HL-60 (cell line): Measurements from ENCODE around the gene CALN1.
"Not testable (repeated sequence)": the region's sequence is repeated elsewhere in the genome, so short reads cannot be mapped to it uniquely, and the experiment has no call there.

ENCODE experiments used
- DNase-seq, 2 experiments: peaks; one replicate each; pipeline ENCODE4 v3.0.0-alpha.2; 2010 to 2020; ENCODE audit warnings: low read depth in 1 of 2, low spot score in 1 of 2
- H3K27ac ChIP-seq: fragments of 250-450 bp; sonication (Bioruptor Pico); replicated peaks from 2 replicates; pipeline ENCODE4 v1.5.1; 2020; ENCODE audit warnings: mild to moderate bottlenecking, moderate library complexity
- H3K27me3 ChIP-seq: fragments of 250-450 bp; sonication (Bioruptor Pico); 2 replicates; pipeline ENCODE4 v1.5.1; 2021; ENCODE audit warnings: mild to moderate bottlenecking, moderate library complexity; ENCODE audit not compliant: insufficient read depth, poor library complexity, severe bottlenecking
- H3K4me3 ChIP-seq: replicated peaks from 2 replicates; pipeline ENCODE4 v1.5.1; 2011; ENCODE audit warnings: mild to moderate bottlenecking, control low read depth, low read length; ENCODE audit not compliant: insufficient read depth
- CTCF ChIP-seq: IDR thresholded peaks from one replicate; pipeline ENCODE4 v1.5.1; 2011; ENCODE audit warnings: low read length, control low read depth, inconsistent platforms; ENCODE audit not compliant: insufficient read depth
- GABPA ChIP-seq: IDR thresholded peaks from 2 replicates; pipeline ENCODE4 v1.6.1; 2012; ENCODE audit warnings: low read depth
- POLR2AphosphoS5 ChIP-seq: IDR thresholded peaks from 2 replicates; pipeline ENCODE4 v1.6.1; 2012; ENCODE audit warnings: low read depth
- REST ChIP-seq: IDR thresholded peaks from 2 replicates; pipeline ENCODE4 v1.6.1; 2012; ENCODE audit warnings: low read depth; ENCODE audit not compliant: insufficient replicate concordance
- SPI1 ChIP-seq: IDR thresholded peaks from 2 replicates; pipeline ENCODE4 v1.6.1; 2012; ENCODE audit warnings: low read depth, mild to moderate bottlenecking, borderline replicate concordance

CALN1 gene

GRCh38 chr7:72345208-72345727, 66.9 kb downstream of the CALN1 start:
- Histone ChIP-seq H3K27me3 (no peaks in the 10 kb centered on the region), H3K4me3 (no peak overlapping the region), H3K27ac (no peak overlapping the region)
- TF ChIP-seq GABPA = no peak
- no peak for TF ChIP-seq POLR2AphosphoS5
- TF ChIP-seq CTCF = no peak
- TF ChIP-seq SPI1 = no peak
- no peak for TF ChIP-seq REST
- DNase-seq = no peak

- DNase-seq = no peak
- no peak overlapping the region for H3K27ac ChIP-seq
- TF ChIP-seq SPI1 (no peak), REST (no peak), GABPA (no peak), POLR2AphosphoS5 (no peak), CTCF (no peak)
- H3K4me3 ChIP-seq = no peak overlapping the region
- no peaks in the 10 kb centered on the region for H3K27me3 ChIP-seq
These were observed 68.1 kb downstream of the CALN1 start for GRCh38 chr7:72343991-72344390.

GRCh38 chr7:72343354-72343753, 68.8 kb downstream of the CALN1 start:
- not testable (repeated sequence) for H3K27ac ChIP-seq, H3K4me3 ChIP-seq, DNase-seq, H3K27me3 ChIP-seq

GRCh38 chr7:72337390-72338167, 74.6 kb downstream of the CALN1 start:
- no peak overlapping the region for H3K4me3 ChIP-seq
- TF ChIP-seq GABPA (no peak), REST (no peak), SPI1 (no peak)
- DNase-seq = no peak
- no peak overlapping the region for H3K27ac ChIP-seq
- peaks cover 25% of the 10 kb centered on the region for H3K27me3 ChIP-seq
